Measurements from ENCODE around the gene PTPRD. TPM values are rescaled to one million over a fixed set of nuclear protein-coding genes. Genes with fewer than 3 reads are reported as not detected.

The PTPRD gene
- total and polyA plus RNA-seq, 4 donors: 97.4 to 229 (median 161) TPM

- Histone ChIP-seq H3K9me3 (ENCODE audit: control insufficient read depth, insufficient read depth, low read length) (no peaks in the 10 kb centered on the region), H3K27ac (ENCODE audit: low read depth, low read length) (no peak overlapping the region), H3K27me3 (ENCODE audit: control insufficient read depth, insufficient read depth, low read length) (no peaks in the 10 kb centered on the region), H3K4me1 (ENCODE audit: control insufficient read depth, insufficient read depth, low read length) (no peaks in the 10 kb centered on the region), H3K4me3 (ENCODE audit: low read depth, low read length) (no peak overlapping the region), H3K36me3 (ENCODE audit: control insufficient read depth, insufficient read depth, low read length) (no peaks in the 10 kb centered on the region)
- no CpG with 5 or more reads among the region's 1 CpG for WGBS (ENCODE audit: insufficient coverage)
- no peak for DNase-seq (ENCODE audit: low read depth in 4 of 6, low spot score in 6 of 6)
Observed at GRCh38 chr9:10173561-10173960, 439.2 kb downstream of the PTPRD start.

DNA sequence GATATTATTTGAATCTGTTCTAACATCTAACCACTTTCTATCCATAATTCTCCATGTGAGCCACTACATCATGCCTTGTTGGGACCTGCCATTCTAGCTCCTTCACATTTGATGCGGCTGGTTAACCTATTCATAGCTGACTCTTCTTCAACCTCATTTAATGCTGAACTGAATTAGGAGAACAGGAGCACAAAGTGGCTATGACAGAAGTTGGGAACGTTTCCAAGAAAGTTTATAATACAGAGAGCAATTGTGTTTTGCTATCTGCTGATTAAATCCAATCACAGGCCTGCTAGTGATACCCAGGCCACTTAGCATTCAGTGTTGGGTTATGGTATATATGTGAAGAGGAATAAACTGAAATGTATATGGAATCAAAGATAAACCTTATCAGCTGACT is 440.3 kb downstream of the PTPRD start:
- no peaks in the 10 kb centered on the region for H3K36me3 ChIP-seq (ENCODE audit: control insufficient read depth, insufficient read depth, low read length)
- H3K4me1 ChIP-seq (ENCODE audit: control insufficient read depth, insufficient read depth, low read length): no peaks in the 10 kb centered on the region
- no peak overlapping the region for H3K4me3 ChIP-seq (ENCODE audit: low read depth, low read length)
- no CpG with 5 or more reads among the region's 2 CpGs for WGBS (ENCODE audit: insufficient coverage)
- DNase-seq (ENCODE audit: low read depth in 4 of 6, low spot score in 6 of 6): no peak
- H3K27ac ChIP-seq (ENCODE audit: low read depth, low read length): no peak overlapping the region
- H3K27me3 ChIP-seq (ENCODE audit: control insufficient read depth, insufficient read depth, low read length): no peaks in the 10 kb centered on the region
- no peaks in the 10 kb centered on the region for H3K9me3 ChIP-seq (ENCODE audit: control insufficient read depth, insufficient read depth, low read length)

DNA sequence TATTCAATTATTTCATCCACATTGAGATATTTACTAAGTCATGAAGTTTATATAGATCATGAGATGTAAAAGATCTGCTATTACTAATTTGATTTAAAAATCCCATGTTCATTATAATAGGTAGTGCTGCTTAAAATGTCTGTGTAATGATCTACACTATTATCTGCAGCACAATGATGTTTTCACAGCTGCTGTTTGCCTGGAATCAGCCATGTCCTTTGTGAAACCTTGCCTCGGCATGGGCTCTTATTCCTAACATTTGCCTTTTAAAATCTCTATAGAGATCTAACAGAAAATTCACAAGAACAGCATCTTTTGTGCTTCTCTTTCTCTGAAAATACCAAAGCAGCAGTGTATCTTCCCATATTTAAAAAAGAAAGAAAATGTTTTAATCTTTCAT is 444.6 kb downstream of the PTPRD start:
- peak overlapping the region; percentile 13 for H3K27ac ChIP-seq (ENCODE audit: low read depth, low read length)
- peak in 2 of 6 donors; percentile 29 to 43 for DNase-seq (ENCODE audit: low read depth in 4 of 6, low spot score in 6 of 6)
- no peak overlapping the region for H3K4me3 ChIP-seq (ENCODE audit: low read depth, low read length)
- no peaks in the 10 kb centered on the region for H3K36me3 ChIP-seq (ENCODE audit: control insufficient read depth, insufficient read depth, low read length)
- no peaks in the 10 kb centered on the region for H3K4me1 ChIP-seq (ENCODE audit: control insufficient read depth, insufficient read depth, low read length)
- H3K9me3 ChIP-seq (ENCODE audit: control insufficient read depth, insufficient read depth, low read length): no peaks in the 10 kb centered on the region
- H3K27me3 ChIP-seq (ENCODE audit: control insufficient read depth, insufficient read depth, low read length): no peaks in the 10 kb centered on the region
- WGBS (ENCODE audit: insufficient coverage): no CpG with 5 or more reads among the region's 1 CpG

DNA sequence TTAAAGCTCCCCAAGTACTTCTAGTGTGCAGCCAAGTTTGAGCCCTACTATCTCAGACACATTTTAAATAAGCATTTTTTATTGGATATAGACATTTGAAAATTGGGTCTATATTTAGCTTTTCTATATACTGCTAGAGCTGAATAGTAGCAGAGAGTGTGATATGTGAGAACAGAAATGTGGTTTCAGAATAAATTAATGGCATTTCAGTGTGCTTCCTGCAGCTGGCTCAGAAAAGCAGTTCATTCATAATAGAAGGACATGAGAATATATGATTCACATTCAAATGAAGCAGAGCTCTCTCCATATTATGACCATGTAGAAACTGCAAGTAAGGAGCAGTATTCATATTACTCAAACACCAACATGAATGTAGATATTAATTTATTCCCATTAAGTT is 464.0 kb downstream of the PTPRD start:
- DNase-seq (ENCODE audit: low read depth in 4 of 6, low spot score in 6 of 6): peak in 1 of 6 donors; percentile 15
- H3K4me1 ChIP-seq (ENCODE audit: control insufficient read depth, insufficient read depth, low read length): no peaks in the 10 kb centered on the region
- H3K36me3 ChIP-seq (ENCODE audit: control insufficient read depth, insufficient read depth, low read length): no peaks in the 10 kb centered on the region
- H3K27ac ChIP-seq (ENCODE audit: low read depth, low read length): no peak overlapping the region
- H3K4me3 ChIP-seq (ENCODE audit: low read depth, low read length): no peak overlapping the region
- no peaks in the 10 kb centered on the region for H3K27me3 ChIP-seq (ENCODE audit: control insufficient read depth, insufficient read depth, low read length)
- no peaks in the 10 kb centered on the region for H3K9me3 ChIP-seq (ENCODE audit: control insufficient read depth, insufficient read depth, low read length)

GRCh38 chr9:10146517-10147331 is 466.1 kb downstream of the PTPRD start:
- no peak for DNase-seq (ENCODE audit: low read depth in 4 of 6, low spot score in 6 of 6)
- Histone ChIP-seq H3K27me3 (ENCODE audit: control insufficient read depth, insufficient read depth, low read length) (no peaks in the 10 kb centered on the region), H3K4me1 (ENCODE audit: control insufficient read depth, insufficient read depth, low read length) (no peaks in the 10 kb centered on the region), H3K36me3 (ENCODE audit: control insufficient read depth, insufficient read depth, low read length) (no peaks in the 10 kb centered on the region), H3K27ac (ENCODE audit: low read depth, low read length) (no peak overlapping the region), H3K4me3 (ENCODE audit: low read depth, low read length) (no peak overlapping the region), H3K9me3 (ENCODE audit: control insufficient read depth, insufficient read depth, low read length) (no peaks in the 10 kb centered on the region)
- no CpG with 5 or more reads among the region's 8 CpGs for WGBS (ENCODE audit: insufficient coverage)

DNA sequence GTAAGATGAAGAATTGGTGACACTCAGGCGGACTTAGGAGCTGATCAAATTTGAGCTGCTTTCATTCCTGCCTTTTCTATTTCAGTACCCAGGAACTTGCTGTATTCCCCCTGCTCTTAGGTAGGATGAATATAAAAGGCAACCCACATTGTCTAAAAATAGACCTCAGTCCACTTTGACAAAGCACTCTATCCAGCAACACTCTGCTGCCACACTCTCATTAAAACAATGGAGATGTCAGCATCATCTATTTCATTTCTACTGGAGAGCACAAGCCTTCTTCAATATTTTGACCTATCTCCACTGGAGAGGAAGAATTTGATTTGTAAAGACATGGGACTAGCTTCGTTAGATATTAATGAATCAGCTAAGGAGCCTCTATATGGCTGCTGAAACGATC is 468.4 kb downstream of the PTPRD start:
- H3K27me3 ChIP-seq (ENCODE audit: control insufficient read depth, insufficient read depth, low read length): no peaks in the 10 kb centered on the region
- WGBS (ENCODE audit: insufficient coverage): no CpG with 5 or more reads among the region's 3 CpGs
- no peaks in the 10 kb centered on the region for H3K9me3 ChIP-seq (ENCODE audit: control insufficient read depth, insufficient read depth, low read length)
- peak in 1 of 6 donors; percentile 34 for DNase-seq (ENCODE audit: low read depth in 4 of 6, low spot score in 6 of 6)
- H3K4me3 ChIP-seq (ENCODE audit: low read depth, low read length): no peak overlapping the region
- H3K4me1 ChIP-seq (ENCODE audit: control insufficient read depth, insufficient read depth, low read length): no peaks in the 10 kb centered on the region
- no peaks in the 10 kb centered on the region for H3K36me3 ChIP-seq (ENCODE audit: control insufficient read depth, insufficient read depth, low read length)
- H3K27ac ChIP-seq (ENCODE audit: low read depth, low read length): no peak overlapping the region

DNA sequence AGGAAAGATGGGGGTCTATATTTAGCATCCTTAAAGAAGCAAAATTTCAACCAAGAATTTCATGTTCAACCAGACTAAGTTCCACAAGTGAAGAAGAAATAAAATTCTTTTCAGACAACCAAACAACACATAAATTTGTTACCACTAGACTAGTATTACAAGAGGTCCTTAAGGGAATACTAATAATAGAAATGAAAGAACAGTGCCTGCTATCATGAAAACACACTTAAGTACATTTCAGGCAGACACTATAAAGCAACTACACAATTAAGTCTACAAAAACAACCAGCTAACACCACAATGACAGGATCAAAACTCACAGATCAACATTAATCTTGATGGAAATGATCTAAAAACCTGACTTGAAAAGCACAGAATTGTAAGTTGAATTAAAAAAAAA is 477.2 kb downstream of the PTPRD start:
- DNase-seq (ENCODE audit: low read depth in 4 of 6, low spot score in 6 of 6): no peak
- Histone ChIP-seq H3K4me1 (ENCODE audit: control insufficient read depth, insufficient read depth, low read length) (no peaks in the 10 kb centered on the region), H3K4me3 (ENCODE audit: low read depth, low read length) (no peak overlapping the region), H3K36me3 (ENCODE audit: control insufficient read depth, insufficient read depth, low read length) (no peaks in the 10 kb centered on the region), H3K27me3 (ENCODE audit: control insufficient read depth, insufficient read depth, low read length) (no peaks in the 10 kb centered on the region), H3K27ac (ENCODE audit: low read depth, low read length) (no peak overlapping the region), H3K9me3 (ENCODE audit: control insufficient read depth, insufficient read depth, low read length) (no peaks in the 10 kb centered on the region)

DNA sequence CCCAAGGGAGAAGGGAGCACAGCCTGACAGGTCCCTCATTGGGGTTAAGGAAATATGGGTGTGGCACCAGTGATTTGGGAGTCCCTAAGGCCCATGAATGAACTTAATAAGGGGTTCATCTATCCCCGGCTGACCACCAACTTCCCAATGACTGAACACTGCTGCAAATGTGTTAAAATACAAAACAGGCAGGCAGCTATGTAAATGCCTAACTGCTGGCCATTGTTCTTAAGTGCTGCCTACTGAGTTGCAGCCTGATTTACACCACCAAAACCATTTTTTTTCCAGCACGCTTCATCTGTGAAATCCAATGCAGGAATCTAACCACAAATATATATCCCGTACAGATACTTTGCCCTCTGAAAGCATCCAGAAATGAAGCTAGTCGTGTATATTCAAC is 478.5 kb downstream of the PTPRD start:
- DNase-seq (ENCODE audit: low read depth in 4 of 6, low spot score in 6 of 6): no peak
- no peaks in the 10 kb centered on the region for H3K9me3 ChIP-seq (ENCODE audit: control insufficient read depth, insufficient read depth, low read length)
- no peaks in the 10 kb centered on the region for H3K36me3 ChIP-seq (ENCODE audit: control insufficient read depth, insufficient read depth, low read length)
- no peak overlapping the region for H3K27ac ChIP-seq (ENCODE audit: low read depth, low read length)
- 100% methylated on average over 1 of the region's 4 CpGs for WGBS (ENCODE audit: insufficient coverage)
- no peaks in the 10 kb centered on the region for H3K4me1 ChIP-seq (ENCODE audit: control insufficient read depth, insufficient read depth, low read length)
- H3K27me3 ChIP-seq (ENCODE audit: control insufficient read depth, insufficient read depth, low read length): no peaks in the 10 kb centered on the region
- H3K4me3 ChIP-seq (ENCODE audit: low read depth, low read length): no peak overlapping the region

DNA sequence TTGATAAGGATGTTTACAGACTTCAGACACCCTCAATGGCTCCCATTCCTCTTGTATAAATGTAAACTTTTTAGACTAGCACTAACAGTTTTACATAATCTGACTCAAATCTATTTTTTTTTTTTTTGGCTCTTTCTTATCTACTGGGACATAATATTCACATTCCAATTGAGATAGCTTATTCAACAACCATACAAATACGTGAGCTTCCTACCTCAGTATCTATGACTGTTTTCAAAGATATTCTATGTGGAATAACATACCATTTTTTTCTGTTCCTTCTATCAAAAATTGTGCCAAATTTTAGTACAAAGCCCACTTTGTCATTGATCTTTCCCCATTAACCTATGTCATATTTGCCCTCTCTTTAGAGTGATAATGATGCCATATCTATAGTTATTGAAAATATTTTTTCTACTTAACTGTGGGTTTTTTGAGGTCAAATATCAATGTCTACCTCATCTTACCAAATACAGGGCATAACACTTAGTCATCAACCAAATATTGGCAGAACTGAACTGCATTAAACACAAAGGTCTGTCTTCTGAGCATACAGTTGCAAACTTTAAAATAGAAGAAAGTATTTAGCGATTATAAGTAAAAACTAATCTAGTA is 482.6 kb downstream of the PTPRD start:
- no peaks in the 10 kb centered on the region for H3K9me3 ChIP-seq (ENCODE audit: control insufficient read depth, insufficient read depth, low read length)
- WGBS (ENCODE audit: insufficient coverage): no CpG with 5 or more reads among the region's 2 CpGs
- no peak for DNase-seq (ENCODE audit: low read depth in 4 of 6, low spot score in 6 of 6)

DNA sequence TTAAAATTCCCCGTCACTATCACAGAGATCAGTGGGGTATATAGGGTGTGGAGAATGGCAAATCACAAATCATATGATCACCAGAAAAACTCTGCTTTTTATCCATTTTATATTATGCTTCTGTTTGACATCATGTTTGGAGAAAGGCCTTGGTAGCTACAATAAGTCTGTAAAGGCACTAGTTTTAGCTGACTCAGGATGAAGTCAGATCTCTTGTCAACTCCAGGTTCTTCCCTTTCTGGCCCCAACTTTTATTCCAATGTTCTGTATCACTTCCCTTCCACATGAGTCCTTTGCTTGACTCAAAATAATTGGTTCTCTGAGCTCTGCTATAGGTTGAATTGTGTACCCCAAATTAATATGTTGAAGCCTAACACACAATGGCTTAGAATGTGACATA is 484.9 kb downstream of the PTPRD start:
- H3K4me3 ChIP-seq (ENCODE audit: low read depth, low read length): no peak overlapping the region
- DNase-seq (ENCODE audit: low read depth in 4 of 6, low spot score in 6 of 6): no peak
- H3K27me3 ChIP-seq (ENCODE audit: control insufficient read depth, insufficient read depth, low read length): no peaks in the 10 kb centered on the region
- H3K9me3 ChIP-seq (ENCODE audit: control insufficient read depth, insufficient read depth, low read length): no peaks in the 10 kb centered on the region
- WGBS (ENCODE audit: insufficient coverage): no CpG with 5 or more reads among the region's 1 CpG
- H3K27ac ChIP-seq (ENCODE audit: low read depth, low read length): no peak overlapping the region
- H3K4me1 ChIP-seq (ENCODE audit: control insufficient read depth, insufficient read depth, low read length): no peaks in the 10 kb centered on the region
- H3K36me3 ChIP-seq (ENCODE audit: control insufficient read depth, insufficient read depth, low read length): no peaks in the 10 kb centered on the region

More for the DNA sequence above, 482.6 kb downstream of the PTPRD start:
- H3K27me3 ChIP-seq (ENCODE audit: control insufficient read depth, insufficient read depth, low read length): no peaks in the 10 kb centered on the region
- H3K27ac ChIP-seq (ENCODE audit: low read depth, low read length): no peak overlapping the region
- no peak overlapping the region for H3K4me3 ChIP-seq (ENCODE audit: low read depth, low read length)
- H3K36me3 ChIP-seq (ENCODE audit: control insufficient read depth, insufficient read depth, low read length): no peaks in the 10 kb centered on the region
- no peaks in the 10 kb centered on the region for H3K4me1 ChIP-seq (ENCODE audit: control insufficient read depth, insufficient read depth, low read length)

Measured in spinal cord (tissue), 10 donors.